Calu3 (cell line): Measurements from ENCODE around the gene DLG2. TPM values are rescaled to one million over a fixed set of nuclear protein-coding genes. Genes with fewer than 3 reads are reported as not detected.

Source experiments
- BruUV-seq: library from RNA; stranded (reverse); fragments of 400-500 nt; replicated peaks from 2 replicates; lab custom pipeline; 2021; lab: Mats Ljungman, UMichigan
- CTCF ChIA-PET: fragments of 300-600 bp; sonication (Branson Sonifier 250); formaldehyde crosslinking; loops from one replicate; lab custom pipeline; 2022; ENCODE audit warnings: antibody characterized with exemption; lab: Charles Lee
- DNase-seq: peaks from one replicate; pipeline ENCODE4 v3.0.0; 2022
- H3K27ac Mint-ChIP-seq: one replicate; pipeline ENCODE4 v1.8.0; 2022; ENCODE audit warnings: mixed read lengths; ENCODE audit not compliant: unreplicated experiment
- H3K27me3 Mint-ChIP-seq: one replicate; pipeline ENCODE4 v1.8.0; 2022; ENCODE audit warnings: mixed read lengths; ENCODE audit not compliant: unreplicated experiment
- H3K36me3 Mint-ChIP-seq: one replicate; pipeline ENCODE4 v1.8.0; 2022; ENCODE audit warnings: mild to moderate bottlenecking, moderate library complexity, mixed read lengths; ENCODE audit not compliant: insufficient read depth, unreplicated experiment
- H3K4me1 Mint-ChIP-seq: one replicate; pipeline ENCODE4 v1.8.0; 2022; ENCODE audit warnings: mild to moderate bottlenecking, low read depth, mixed read lengths; ENCODE audit not compliant: unreplicated experiment
- H3K4me3 Mint-ChIP-seq: one replicate; pipeline ENCODE4 v1.8.0; 2022; ENCODE audit warnings: mild to moderate bottlenecking, low read depth, moderate library complexity, mixed read lengths; ENCODE audit not compliant: unreplicated experiment
- H3K9me3 Mint-ChIP-seq: one replicate; pipeline ENCODE4 v1.8.0; 2022; ENCODE audit warnings: low read depth, mixed read lengths; ENCODE audit not compliant: unreplicated experiment
- CTCF ChIP-seq: fragments of 200-600 bp; IDR thresholded peaks from one replicate; pipeline ENCODE4 v1.8.0; 2022; ENCODE audit warnings: antibody characterized with exemption; ENCODE audit not compliant: unreplicated experiment
- intact Hi-C: fragments of 100-400 bp; cut with micrococcal nuclease; formaldehyde crosslinking; loops from one replicate; pipeline ENCODE4 v1.10.0; 2022; ENCODE audit not compliant: unreplicated experiment
- total RNA-seq: library from RNA; stranded (reverse); gene quantifications from 2 replicates; pipeline ENCODE4 v1.2.3, GENCODE V29; 2022

Gene DLG2
- total RNA-seq, 1 experiment from 2014 or later: 0.71 TPM

DNA sequence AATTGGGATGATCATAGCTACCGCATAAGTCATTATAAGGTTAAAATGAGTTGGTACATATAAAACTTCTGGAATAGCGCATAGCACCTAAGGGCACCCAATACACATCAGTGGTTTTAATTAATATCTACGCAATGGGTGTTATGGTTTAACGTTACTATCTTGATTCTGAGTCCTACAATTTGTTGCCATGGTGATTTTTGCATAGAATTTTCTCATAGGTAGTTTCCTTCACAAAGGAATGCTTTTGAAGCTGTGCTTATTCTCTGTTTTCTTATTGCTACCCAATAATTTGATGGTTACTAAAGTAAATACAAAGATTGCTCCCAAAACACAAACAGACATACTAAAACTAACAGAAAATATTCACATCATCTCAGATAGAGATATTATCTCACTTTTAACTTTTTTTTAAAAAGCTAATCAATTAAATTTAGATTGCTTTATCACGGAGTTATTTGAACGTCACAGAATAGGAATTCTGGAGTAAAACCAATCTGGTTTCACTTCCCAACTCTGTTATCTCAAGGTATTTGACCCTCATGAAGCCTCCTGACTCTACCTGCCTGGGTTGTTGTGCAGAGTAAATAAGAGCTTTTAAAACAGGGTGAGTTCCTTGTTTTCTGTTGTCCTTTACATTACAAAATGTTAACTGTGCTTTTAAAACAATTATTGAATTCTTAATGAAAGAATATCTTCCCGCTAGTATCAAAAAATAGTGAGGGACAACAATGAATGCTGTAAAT, 1705.5 kb downstream of the DLG2 start:
- Mint-ChIP-seq H3K36me3 (no peaks in the 10 kb centered on the region), H3K9me3 (no peaks in the 10 kb centered on the region), H3K4me3 (no peak overlapping the region), H3K27me3 (no peaks in the 10 kb centered on the region), H3K27ac (no peak overlapping the region), H3K4me1 (no peaks in the 10 kb centered on the region)
- no peak for TF ChIP-seq CTCF
- CTCF ChIA-PET: no interaction called here
- intact Hi-C loops: no loop called here
- no TSS peak for BruUV-seq
- no peak for DNase-seq

- intact Hi-C loops: no loop called here
- no peak for TF ChIP-seq CTCF
- Mint-ChIP-seq H3K27me3 (no peaks in the 10 kb centered on the region), H3K4me1 (no peaks in the 10 kb centered on the region), H3K27ac (no peak overlapping the region), H3K9me3 (no peaks in the 10 kb centered on the region), H3K4me3 (no peak overlapping the region), H3K36me3 (no peaks in the 10 kb centered on the region)
- CTCF ChIA-PET: no interaction called here
- no TSS peak for BruUV-seq
- no peak for DNase-seq
Measured at GRCh38 chr11:83918476-83918875, 1708.7 kb downstream of the DLG2 start.

DNA sequence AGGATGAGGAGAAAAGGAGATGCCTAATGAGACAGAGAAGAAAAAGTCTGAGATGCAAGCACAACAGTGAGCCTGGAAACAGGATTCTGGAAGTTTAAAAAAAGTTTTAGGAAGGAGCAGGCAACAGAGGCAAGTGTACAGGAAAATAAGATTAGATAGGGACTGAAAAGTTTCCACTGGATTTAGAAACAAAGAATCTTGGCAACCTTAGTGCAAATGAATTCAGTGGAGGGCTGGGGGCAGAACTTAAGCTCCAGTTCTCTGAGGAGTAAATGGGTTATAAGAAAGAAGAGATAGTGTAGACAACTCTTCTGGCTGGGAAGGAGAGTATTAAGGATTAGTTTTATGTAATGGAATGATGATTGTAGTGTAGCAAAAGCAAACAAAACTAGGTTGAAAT, 1712.1 kb downstream of the DLG2 start:
- Mint-ChIP-seq H3K9me3 (no peaks in the 10 kb centered on the region), H3K36me3 (no peaks in the 10 kb centered on the region), H3K27me3 (no peaks in the 10 kb centered on the region), H3K27ac (no peak overlapping the region), H3K4me1 (no peaks in the 10 kb centered on the region), H3K4me3 (no peak overlapping the region)
- no peak for DNase-seq
- no peak for TF ChIP-seq CTCF
- intact Hi-C loops: no loop called here
- CTCF ChIA-PET: no interaction called here
- no TSS peak for BruUV-seq

- CTCF ChIA-PET: no interaction called here
- Mint-ChIP-seq H3K4me1 (no peaks in the 10 kb centered on the region), H3K27ac (no peak overlapping the region), H3K36me3 (no peaks in the 10 kb centered on the region), H3K9me3 (no peaks in the 10 kb centered on the region), H3K27me3 (no peaks in the 10 kb centered on the region), H3K4me3 (no peak overlapping the region)
- no TSS peak for BruUV-seq
- no peak for TF ChIP-seq CTCF
- intact Hi-C loops: no loop called here
- no peak for DNase-seq
Measured at GRCh38 chr11:83909579-83910534, 1717.3 kb downstream of the DLG2 start.
